GM19240 (cell line): ENCODE data around the gene ZNF425.
"Not testable (repeated sequence)": the region's sequence is repeated elsewhere in the genome, so short reads cannot be mapped to it uniquely, and the experiment has no call there.

Experiments
- DNase-seq: peaks from one replicate; pipeline ENCODE4 v3.0.0; 2011; ENCODE audit warnings: low spot score; ENCODE audit not compliant: insufficient read length

ZNF425 gene

DNA sequence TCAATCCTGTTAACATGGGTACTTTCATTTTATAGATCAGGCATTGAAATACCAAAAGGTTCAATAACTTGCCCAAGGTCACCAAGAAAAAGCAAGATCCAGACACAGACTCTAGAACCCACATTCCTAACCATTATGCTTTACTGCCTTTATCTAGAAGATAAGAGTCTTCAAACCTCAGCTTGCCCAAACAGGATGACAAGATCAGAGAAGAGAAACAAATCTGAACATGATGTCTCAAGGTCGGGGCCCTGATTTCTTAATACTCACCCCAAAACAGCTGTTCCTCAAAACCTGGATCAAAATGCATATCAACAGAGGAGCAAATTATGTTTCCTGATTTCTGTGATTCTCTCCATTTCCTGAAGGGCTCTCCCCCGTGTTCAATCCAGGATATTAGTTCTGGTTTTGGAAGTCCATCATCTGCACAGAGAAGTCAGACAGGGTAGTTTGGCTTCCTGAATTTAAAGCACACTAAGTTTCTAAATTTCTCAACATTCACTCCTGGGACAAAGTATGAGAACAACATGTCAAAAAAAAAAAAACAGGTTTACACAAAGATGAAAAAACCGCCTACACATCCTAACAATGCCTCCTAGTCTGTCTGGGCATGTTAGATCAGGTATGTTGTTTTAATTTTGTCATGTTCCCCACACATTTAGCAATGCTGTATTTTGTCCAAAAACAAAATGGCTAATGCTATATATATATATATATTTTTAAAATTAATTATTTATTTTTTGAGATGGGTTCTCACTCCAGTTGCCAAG is 51.8 kb downstream of the ZNF425 start:
- DNase-seq: no peak

DNA sequence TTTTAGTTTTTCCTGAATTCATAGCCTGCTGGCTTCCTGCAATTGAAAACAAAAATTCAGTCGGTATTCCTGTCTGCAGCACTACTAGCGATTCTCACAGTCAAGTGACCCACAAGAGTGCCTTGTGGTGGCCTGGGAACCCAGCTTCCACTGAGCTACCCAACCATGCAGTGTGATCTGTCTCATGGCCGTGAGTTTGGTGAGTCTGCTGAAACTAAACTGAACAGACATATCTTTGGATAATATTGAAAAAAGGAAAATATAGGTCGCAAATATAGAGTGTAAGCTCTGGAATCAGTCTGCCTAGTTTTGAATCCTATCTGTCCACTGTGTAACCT is 53.7 kb downstream of the ZNF425 start:
- no peak for DNase-seq

DNA sequence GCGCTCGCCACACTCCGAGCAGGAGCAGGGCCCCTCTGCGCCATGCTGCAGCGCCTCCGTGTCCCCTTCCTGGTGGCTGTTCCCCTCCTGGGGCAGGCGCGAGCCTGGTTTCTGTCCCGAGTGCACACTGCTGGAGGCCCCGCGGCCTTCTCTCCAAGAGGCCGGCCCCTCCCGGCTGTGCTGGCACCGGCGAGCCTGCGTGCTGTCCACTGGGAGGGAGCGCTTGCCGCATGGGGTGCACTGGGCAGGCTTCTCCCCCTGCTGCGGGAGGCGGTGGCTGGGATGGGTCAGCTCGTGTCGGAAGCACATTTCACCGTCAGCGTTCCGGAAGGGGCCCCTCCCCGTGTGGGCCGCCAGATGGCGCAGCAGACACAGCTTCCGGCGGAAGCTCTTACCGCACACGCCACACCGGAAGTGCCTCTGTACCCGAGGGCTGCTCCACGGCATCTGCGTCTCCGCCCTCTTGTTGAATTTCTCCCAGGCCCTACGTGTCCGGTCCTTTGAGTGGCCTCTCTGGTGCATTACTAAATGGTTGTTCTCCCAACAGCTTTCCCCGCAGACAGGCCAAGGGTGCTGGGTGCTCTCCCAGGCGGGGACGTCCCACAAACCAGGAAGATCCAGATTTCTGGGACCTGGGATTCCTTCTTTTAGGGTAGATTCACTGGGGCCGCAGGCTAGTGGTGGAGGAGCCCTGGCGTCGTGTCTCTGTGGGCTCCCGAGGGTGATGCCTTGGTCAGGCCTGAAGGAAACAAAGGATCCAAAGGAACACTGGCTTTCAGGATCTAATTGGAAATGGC is 54.3 kb downstream of the ZNF425 start:
- DNase-seq: no peak

DNA sequence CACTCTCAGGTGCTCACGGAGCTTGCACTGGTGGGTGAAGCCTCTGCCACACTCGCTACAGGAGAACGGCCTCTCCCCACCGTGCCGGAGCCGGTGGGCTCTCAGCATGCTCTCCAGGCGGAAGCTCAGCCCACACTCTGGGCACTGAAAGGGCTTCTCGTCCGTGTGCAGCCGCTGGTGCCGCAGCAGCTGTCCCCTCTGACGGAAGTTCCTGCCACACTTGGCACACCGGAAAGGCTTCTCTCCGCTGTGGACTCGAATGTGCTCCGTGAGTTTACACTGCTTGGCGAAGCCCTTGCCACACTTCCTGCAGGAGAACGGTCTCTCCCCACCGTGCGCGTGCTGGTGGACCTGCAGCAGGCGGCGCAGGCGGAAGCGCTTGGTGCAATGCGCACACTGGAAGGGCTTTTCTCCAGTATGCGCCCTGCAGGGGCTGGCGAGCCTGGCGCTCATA is 54.9 kb downstream of the ZNF425 start:
- DNase-seq: no peak

DNA sequence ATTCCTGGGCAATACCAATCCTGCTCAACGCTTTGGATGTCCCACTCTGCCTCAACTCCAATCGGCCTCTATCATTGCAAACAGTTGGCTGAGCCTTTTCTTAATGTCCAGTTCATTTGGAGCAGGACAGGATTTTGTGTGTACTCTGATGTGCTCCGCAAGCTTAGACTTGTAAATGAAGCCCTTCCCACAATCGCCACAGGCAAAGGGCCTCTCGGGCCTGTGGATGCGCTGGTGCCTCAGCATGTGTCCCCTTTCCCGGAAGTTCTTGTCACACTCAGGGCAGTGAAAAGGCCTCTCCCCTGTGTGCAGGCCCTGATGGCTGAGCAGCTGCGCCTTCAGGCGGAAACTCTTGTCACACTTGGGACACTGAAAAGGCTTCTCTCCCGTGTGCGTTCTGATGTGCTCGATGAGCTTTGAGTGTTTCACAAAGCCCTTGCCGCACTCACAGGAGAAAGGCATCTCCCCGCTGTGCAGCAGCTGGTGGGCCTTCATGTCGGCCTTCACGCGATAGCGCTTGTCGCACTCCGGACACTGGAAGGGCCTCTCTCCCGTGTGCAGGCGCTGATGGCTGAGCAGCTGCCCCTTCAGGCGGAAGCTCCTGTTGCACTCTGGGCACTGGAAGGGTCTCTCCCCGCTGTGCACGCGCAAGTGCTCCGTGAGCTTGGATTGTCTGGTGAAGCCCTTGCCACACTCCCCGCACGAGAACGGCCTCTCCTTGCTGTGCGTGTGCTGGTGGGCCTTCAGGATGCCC is 55.6 kb downstream of the ZNF425 start:
- DNase-seq: no peak

DNA sequence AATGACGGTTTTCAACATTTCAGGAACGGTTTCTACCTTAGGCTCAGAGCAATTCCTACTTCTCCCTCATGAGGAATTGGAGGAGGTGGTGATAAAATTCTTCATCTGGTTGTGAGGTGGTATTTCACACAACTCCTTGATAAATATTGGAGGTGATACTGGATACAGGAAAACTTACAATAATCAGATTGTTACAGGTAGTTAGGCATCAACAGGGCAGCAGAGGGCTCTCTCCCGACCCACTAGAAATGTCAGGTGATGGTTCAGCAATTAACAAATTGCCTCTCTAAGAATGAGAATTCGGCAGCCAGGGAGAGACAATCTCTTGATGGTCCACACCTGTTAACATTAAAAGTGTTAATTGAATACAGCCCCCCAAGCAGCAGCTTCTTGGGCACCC is 58.3 kb downstream of the ZNF425 start:
- DNase-seq: no peak

DNA sequence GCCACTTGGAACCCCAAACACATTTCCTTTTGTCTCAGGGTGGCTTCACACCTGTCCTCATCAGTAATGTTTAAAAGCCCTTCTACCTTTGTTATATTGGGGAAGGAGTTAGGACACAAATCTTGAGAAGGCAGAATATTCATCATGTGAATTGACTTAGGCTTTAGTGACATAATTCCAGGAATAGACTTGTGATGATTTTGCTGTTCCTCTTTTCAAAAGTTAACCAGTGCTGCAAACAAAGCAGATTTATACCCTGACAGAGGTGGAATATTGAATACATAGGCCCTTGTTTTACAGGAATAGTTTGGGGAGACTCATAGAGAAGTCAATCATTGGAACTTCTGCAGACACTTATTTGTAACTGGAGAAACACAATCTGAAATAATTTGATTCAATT is 62.6 kb downstream of the ZNF425 start:
- no peak for DNase-seq

DNA sequence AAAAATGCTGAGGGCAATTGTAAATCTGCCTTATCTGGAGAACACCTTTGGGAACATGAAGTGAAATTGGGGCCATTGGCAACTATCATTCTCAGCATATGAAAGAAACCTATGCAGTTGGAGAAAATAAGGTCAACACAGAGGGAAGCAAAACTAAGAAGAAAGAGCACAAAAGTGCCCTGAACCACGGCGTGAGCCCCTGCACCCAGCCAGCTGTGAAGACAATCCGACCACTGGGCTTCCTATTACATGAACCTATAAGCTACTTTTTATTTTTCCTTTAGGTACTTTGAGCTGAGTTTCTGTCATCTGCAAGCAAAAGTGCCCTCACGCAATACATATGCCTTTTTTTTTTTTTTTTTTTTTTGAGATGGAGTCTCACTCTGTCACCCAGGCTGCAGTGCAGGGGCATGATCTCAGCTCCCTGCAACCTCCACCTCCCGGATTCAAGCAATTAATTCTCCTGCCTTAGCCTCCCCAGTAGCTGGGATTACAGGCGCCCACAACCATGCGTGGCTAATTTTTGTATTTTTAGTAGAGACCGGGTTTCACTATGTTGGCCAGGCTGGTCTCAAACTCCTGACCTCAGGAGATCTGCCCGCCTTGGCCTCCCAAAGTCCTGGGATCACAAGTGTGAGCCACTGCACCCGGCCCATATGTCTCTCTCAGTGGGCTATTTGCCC is 63.8 kb downstream of the ZNF425 start:
- DNase-seq: not testable (repeated sequence)

DNA sequence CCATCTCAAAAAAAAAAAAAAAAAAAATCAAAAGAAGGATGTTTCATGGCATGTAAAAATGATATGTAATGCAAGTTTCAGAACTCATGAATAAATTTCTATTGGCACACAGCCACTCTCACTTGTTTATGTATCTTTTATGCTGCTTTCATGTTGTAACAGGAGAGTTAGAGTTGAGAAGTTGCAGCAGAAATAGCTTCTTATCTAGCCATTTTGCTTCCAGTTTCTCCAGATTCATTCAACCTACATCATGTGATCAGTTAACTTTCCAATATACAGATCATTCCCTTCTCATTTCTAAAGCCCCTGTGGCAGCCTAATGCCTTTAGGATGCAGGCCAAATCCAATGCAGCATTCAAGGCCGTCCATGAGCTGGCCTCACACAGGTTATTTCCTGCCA is 66.0 kb downstream of the ZNF425 start:
- no peak for DNase-seq

DNA sequence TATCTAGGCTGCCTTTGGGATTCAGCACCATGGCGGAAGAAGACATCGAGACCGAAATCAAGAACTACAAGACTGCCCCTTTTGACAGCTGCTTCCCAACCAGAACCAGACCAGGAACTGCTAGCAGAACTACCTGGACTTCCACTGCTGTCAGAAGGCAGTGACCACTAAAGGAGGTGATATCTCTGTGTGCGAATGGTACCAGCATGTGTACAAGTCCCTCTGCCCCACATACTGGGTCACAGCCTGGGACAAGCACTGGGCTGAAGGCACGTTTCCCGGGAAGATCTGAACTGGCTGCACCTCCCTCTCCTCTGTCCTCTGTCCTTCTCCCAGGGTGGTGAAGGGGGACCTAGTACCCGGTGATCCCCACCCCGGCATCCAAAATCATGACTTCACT is 72.2 kb downstream of the ZNF425 start:
- no peak for DNase-seq

DNA sequence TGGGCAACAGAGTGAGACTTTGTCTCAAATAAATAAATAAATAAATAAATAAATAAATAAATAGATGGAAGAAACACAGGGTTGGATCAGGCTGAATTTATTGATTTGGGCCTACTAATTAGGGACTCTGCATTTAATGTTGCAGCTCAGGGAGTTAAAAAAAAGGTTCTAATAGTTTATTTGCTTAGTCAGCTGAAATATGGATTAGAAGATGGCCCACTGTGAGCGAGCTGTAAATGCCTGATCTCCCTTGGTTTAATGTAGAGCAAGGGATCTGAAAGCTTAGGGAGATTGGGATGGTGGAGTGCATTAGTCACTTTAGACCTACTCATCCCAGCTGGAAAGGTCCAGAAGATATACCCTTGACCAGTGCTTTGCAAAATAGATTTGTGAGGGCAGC is 72.7 kb downstream of the ZNF425 start:
- DNase-seq: no peak
